HL-60 (cell line): Measurements from ENCODE around the gene RIPPLY1.

Experiments
- CTCF ChIP-seq: IDR thresholded peaks from one replicate; pipeline ENCODE4 v1.5.1; 2011; ENCODE audit warnings: low read length, control low read depth, inconsistent platforms; ENCODE audit not compliant: insufficient read depth
- GABPA ChIP-seq: IDR thresholded peaks from 2 replicates; pipeline ENCODE4 v1.6.1; 2012; ENCODE audit warnings: low read depth
- POLR2AphosphoS5 ChIP-seq: IDR thresholded peaks from 2 replicates; pipeline ENCODE4 v1.6.1; 2012; ENCODE audit warnings: low read depth
- REST ChIP-seq: IDR thresholded peaks from 2 replicates; pipeline ENCODE4 v1.6.1; 2012; ENCODE audit warnings: low read depth; ENCODE audit not compliant: insufficient replicate concordance

- TF ChIP-seq CTCF (peak; percentile 21), POLR2AphosphoS5 (no peak), GABPA (no peak), REST (no peak)
Measured at GRCh38 chrX:106874075-106874474, 29.1 kb downstream of the RIPPLY1 start.
